ENCODE results near the gene CLASP1. TPM values are rescaled to one million over a fixed set of nuclear protein-coding genes. Genes with fewer than 3 reads are reported as not detected.
"Not testable (repeated sequence)": the region's sequence is repeated elsewhere in the genome, so short reads cannot be mapped to it uniquely, and the experiment has no call there.

The CLASP1 gene
- total and polyA plus RNA-seq, 11 donors = 16.0 to 84.5 (median 60.2) TPM

GRCh38 chr2:121345101-121345500 lies 304.2 kb downstream of the CLASP1 start:
- H3K4me1 ChIP-seq = peaks cover 0 to 11% (median under 1%) of the 10 kb centered on the region in 12 donors
- H3K4me3 ChIP-seq = no peak overlapping the region
- no peak for DNase-seq
- 93 to 97% (median 96%) methylated on average over 6 of the region's 6 CpGs for WGBS, 4 donors
- no peaks in the 10 kb centered on the region for H3K9me3 ChIP-seq
- H3K36me3 ChIP-seq = peaks cover 0 to 100% (median 92%) of the 10 kb centered on the region in 9 donors
- H3K27me3 ChIP-seq = no peaks in the 10 kb centered on the region
- TF ChIP-seq POLR2A (IDR thresholded peaks at IDR 0.05) (no peak), CTCF (IDR thresholded peaks at IDR 0.05) (no peak)
- intact Hi-C loops (cut with DNase I) = no loop called here
- ATAC-seq = no peak
- no peak overlapping the region for H3K27ac ChIP-seq

GRCh38 chr2:121343828-121344399 lies 305.3 kb downstream of the CLASP1 start:
- DNase-seq; H3K4me3 ChIP-seq; H3K27ac ChIP-seq; H3K9me3 ChIP-seq; H3K27me3 ChIP-seq; intact Hi-C loops (cut with DNase I); ATAC-seq; H3K4me1 ChIP-seq: not testable (repeated sequence)
- peaks cover 0 to 98% (median 92%) of the 10 kb centered on the region in 9 donors for H3K36me3 ChIP-seq
- WGBS, 4 donors = 88 to 91% (median 90%) methylated on average over 12 of the region's 12 CpGs

GRCh38 chr2:121343191-121343590 lies 306.1 kb downstream of the CLASP1 start:
- no peak for TF ChIP-seq POLR2A (IDR thresholded peaks at IDR 0.05)
- no peak for TF ChIP-seq CTCF (IDR thresholded peaks at IDR 0.05)
- Histone ChIP-seq H3K4me1 (no peaks in the 10 kb centered on the region), H3K27ac (no peak overlapping the region), H3K9me3 (no peaks in the 10 kb centered on the region), H3K27me3 (no peaks in the 10 kb centered on the region), H3K36me3 (peaks cover 0 to 98% (median 92%) of the 10 kb centered on the region in 9 donors), H3K4me3 (no peak overlapping the region)
- no peak for ATAC-seq
- DNase-seq = no peak
- intact Hi-C loops (cut with DNase I) = no loop called here
- 80 to 94% (median 90%) methylated on average over 2 of the region's 2 CpGs for WGBS, 4 donors

- H3K27ac ChIP-seq = no peak overlapping the region
- intact Hi-C loops (cut with DNase I) = no loop called here
- 79 to 86% (median 85%) methylated on average over 5 of the region's 5 CpGs for WGBS, 4 donors
- H3K27me3 ChIP-seq = no peaks in the 10 kb centered on the region
- DNase-seq = no peak
- no peak for ATAC-seq
- no peaks in the 10 kb centered on the region for H3K9me3 ChIP-seq
- no peaks in the 10 kb centered on the region for H3K4me1 ChIP-seq
- H3K4me3 ChIP-seq = no peak overlapping the region
- TF ChIP-seq POLR2A (IDR thresholded peaks at IDR 0.05) (no peak), CTCF (IDR thresholded peaks at IDR 0.05) (no peak)
- H3K36me3 ChIP-seq = peaks cover 0 to 97% (median 92%) of the 10 kb centered on the region in 9 donors
These were observed 306.5 kb downstream of the CLASP1 start for GRCh38 chr2:121342751-121343150.

- Histone ChIP-seq H3K36me3 (peaks cover 0 to 82% (median 75%) of the 10 kb centered on the region in 9 donors), H3K27ac (no peak overlapping the region), H3K4me1 (peaks cover 0 to 2% (median 0%) of the 10 kb centered on the region in 12 donors), H3K9me3 (no peaks in the 10 kb centered on the region), H3K4me3 (no peak overlapping the region), H3K27me3 (no peaks in the 10 kb centered on the region)
- DNase-seq (no peak), ATAC-seq (no peak)
- WGBS, 4 donors = 93 to 96% (median 95%) methylated on average over 4 of the region's 4 CpGs
- TF ChIP-seq CTCF (IDR thresholded peaks at IDR 0.05) (no peak), POLR2A (IDR thresholded peaks at IDR 0.05) (no peak)
- intact Hi-C loops (cut with DNase I) = no loop called here
These were observed 308.3 kb downstream of the CLASP1 start for GRCh38 chr2:121340926-121341325.

All from heart left ventricle (tissue), 16 donors.